ENCODE results near the gene GRPEL1.

DNA sequence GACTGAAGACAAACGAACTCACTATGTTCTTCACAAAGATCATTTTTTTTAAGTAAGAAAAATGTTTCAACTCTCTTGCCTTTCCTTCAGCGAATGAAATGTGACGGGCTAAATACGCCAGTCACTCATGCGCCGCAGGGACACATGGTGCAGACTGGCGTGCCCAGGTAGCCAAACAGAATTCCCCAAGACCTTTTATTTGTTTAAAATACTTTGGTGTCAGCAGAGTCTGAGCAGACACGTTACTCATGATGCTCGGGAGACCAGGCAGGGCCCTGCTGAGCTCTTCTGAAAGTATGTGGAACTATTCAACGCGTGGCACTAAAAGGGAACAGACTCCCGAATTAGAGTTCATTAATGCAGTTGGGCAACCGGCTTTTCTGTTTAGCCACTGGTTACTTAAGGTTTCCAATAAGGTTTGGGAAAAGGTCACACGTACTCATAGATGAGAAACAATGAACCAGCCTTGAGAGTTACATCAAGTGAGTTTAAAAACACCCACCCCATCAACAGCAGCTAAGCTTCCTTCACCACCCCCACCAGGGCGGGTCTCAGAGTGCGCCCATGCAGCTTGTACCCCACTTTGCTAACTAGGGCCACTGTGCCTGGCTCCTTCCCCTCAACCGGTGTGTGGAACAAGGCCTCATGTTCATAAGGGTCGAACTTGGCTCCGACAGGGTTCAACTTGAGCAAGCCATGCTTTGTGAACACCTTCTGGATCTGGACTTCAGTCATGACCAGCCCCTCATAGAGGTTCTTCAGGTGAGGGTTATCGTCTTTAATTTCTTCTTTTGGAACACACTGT lies 7.3 kb downstream of the GRPEL1 start:
- TF ChIP-seq, protein P1, sequence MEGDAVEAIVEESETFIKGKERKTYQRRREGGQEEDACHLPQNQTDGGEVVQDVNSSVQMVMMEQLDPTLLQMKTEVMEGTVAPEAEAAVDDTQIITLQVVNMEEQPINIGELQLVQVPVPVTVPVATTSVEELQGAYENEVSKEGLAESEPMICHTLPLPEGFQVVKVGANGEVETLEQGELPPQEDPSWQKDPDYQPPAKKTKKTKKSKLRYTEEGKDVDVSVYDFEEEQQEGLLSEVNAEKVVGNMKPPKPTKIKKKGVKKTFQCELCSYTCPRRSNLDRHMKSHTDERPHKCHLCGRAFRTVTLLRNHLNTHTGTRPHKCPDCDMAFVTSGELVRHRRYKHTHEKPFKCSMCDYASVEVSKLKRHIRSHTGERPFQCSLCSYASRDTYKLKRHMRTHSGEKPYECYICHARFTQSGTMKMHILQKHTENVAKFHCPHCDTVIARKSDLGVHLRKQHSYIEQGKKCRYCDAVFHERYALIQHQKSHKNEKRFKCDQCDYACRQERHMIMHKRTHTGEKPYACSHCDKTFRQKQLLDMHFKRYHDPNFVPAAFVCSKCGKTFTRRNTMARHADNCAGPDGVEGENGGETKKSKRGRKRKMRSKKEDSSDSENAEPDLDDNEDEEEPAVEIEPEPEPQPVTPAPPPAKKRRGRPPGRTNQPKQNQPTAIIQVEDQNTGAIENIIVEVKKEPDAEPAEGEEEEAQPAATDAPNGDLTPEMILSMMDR (IDR thresholded peaks at IDR 0.05), result no peak
- no peak for TF ChIP-seq POLR2AphosphoS5 (IDR thresholded peaks at IDR 0.05; ENCODE audit: insufficient read depth in 1 of 2, low read depth in 1 of 2)

Data from vagina (tissue), 2 donors.